Measurements from ENCODE around the gene ORC3.

The ORC3 gene

DNA sequence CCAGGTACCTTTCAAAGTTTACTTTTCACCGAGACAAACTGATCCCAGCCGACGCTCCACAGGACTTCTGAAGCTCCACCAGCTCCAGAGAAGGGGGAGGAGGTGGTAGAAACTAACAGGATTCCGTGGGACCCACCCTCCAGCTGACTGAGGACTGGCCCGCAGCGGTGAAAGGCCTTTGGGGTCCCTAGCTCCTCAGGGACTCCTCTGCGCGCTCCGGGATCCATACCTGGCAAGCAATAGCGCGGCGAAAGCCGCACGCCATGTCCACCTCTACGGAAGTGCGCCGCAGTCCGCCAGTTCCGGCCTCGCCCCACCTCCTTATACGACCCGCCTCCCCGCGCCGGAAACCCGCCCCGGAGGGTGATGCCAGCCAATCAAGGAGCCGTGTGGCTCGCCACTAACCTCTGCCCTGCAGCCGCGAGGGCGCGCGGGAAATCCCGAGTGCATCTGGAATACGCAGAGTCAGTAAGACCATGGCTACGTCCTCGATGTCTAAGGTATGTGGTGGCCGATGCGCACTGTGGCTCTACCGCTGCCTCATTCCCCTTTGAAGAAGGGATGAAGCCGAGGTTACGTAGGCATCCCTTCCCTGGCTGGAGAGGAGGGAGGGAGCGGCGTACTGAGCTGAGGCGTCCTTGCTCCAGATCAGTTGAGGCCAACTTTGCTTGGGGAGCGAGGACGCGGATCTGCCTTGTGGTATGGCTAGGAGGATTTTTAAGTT lies at the start of gene ORC3, which contains the start of gene RARS2:
Gene ORC3, plus strand, starts transcription at position 443 of the 724 bp plus-strand sequence. Its CDS starts 34 bp downstream, at position 477.
Gene RARS2, minus strand, starts transcription at position 295 of the 724 bp plus-strand sequence. Its CDS starts 30 bp downstream, at position 265.
- peak; percentile 95 for DNase-seq

- DNase-seq: no peak
These were observed 49.4 kb upstream of the ORC3 start for GRCh38 chr6:87540539-87540938.

DNA sequence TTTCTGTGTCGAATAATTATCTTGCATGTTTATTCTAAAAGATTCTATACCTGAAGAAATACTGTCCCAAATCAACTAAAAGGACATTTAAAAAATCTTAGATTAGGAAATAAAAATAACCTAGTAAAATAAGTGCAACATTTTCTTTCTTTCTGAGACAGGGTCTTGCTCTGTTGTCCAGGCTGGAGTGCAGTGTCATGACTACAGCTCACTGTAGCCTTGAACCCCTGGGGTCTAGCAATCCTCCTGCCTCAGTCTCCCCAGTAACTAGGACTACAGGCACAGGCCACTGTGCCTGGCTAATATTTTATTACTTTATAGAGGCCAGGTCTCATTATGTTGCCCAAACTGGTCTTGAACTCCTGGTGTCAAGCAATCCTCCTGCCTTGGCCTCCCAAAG lies 48.9 kb upstream of the ORC3 start:
- DNase-seq: no peak

DNA sequence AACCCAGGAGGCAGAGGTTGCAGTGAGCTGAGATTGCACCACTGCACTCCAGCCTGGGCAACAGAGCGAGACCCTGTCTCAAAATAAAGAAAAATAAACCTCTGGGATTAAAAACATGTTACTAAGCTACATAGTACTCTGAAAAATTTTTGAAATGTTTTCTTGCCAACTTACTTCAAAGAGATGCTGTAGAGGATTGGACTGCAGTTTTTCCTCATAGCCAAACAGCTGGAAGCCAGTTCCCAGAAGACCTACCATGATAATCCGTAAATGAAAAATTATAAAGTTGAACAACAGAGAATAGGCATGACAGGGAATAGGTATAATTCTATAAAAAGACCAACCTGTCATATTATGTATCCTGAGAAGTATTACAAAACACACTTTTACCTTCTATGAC lies 48.2 kb upstream of the ORC3 start:
- no peak for DNase-seq

GRCh38 chr6:87543696-87544473 lies 46.0 kb upstream of the ORC3 start:
- no peak for DNase-seq

DNA sequence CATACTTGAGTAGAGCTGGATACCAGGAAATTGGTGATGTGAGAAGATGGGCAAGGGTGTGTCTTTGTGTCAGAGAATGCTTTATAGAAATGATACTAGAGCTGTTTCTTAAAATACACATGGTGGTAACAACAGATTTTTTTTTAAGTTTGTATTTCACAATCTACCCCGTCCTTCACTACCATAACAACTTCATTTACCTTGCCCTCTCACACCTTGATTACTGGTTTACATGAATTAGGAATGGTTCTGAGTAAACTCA lies 45.5 kb upstream of the ORC3 start:
- no peak for DNase-seq

DNA sequence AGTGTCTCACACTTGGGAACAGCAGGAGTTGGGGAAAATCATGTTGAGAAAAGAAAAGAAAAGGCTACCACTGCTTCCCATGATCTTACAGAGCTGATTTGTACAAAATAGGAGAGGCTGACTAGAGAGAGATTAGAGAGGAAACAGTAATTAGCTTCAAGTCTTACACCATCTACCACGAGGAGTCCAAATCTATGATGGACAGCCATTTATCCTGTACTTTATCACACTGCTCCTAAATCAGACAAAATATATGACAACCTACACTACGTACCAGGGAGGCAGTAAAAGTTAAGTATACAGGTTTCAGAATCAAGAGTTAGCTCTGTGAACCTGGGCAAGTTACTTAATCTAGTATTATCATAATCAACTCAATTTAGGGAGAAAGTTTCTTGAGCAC lies 38.1 kb upstream of the ORC3 start:
- no peak for DNase-seq

- DNase-seq: no peak
These were observed 36.7 kb upstream of the ORC3 start for GRCh38 chr6:87553159-87553765.

DNA sequence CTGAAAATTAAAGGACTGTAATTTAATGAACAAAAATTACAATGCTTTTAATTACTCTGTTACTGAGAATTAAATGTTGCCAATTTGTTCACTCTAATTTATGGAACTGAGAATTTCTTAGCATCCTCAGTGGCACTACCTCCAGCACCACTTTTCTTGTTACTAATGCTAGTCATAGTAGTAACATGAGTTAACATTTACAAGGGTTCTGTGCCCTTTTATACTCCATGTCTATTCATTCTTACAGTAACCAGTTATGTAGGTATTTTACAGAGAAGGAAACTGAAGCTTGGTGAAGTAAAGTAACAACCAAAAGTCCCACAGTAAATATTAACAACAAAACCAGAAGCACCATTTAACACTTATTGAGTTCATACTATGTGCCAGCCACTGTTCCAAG lies 34.4 kb upstream of the ORC3 start:
- DNase-seq: no peak

- DNase-seq: no peak
These were observed 31.5 kb upstream of the ORC3 start for GRCh38 chr6:87558446-87558845.

- no peak for DNase-seq
These were observed 28.9 kb upstream of the ORC3 start for GRCh38 chr6:87561017-87561416.

DNA sequence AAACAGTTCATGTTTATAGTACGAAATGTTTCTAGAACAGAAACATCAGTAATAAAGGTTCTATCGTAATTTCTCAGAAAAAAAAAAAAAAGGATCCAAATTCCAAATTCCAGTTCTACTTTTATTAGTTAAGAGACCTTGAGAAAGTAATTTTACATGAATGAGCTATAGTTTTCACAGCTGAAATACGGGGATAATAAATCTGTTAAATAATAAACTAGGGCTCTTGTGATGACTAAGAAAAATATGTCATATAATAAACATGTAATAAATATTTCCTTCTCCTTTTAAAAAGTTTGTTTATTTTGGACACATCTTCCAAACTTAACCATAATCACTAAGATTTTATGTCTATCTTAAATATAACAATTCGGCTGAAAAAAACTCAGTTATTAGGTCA lies 17.9 kb upstream of the ORC3 start:
- no peak for DNase-seq

DNA sequence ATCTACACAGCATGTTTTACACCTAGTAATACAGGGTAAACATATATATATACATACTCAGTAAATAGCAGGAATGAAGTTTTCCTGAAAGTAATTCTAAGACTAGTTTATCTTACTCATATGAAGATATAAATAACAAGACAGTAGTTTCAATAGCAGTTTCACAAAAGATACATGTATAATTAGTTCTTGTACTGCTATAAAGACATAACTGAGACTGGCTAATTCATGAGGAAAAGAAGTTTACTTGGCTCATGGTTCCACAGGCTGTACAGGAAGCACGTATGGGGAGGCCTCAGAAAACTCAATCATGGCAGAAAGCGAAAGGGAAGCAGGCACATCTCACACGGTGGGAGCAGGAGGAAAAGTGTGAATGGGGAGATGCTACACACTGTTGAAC lies 17.1 kb upstream of the ORC3 start:
- DNase-seq: no peak

DNA sequence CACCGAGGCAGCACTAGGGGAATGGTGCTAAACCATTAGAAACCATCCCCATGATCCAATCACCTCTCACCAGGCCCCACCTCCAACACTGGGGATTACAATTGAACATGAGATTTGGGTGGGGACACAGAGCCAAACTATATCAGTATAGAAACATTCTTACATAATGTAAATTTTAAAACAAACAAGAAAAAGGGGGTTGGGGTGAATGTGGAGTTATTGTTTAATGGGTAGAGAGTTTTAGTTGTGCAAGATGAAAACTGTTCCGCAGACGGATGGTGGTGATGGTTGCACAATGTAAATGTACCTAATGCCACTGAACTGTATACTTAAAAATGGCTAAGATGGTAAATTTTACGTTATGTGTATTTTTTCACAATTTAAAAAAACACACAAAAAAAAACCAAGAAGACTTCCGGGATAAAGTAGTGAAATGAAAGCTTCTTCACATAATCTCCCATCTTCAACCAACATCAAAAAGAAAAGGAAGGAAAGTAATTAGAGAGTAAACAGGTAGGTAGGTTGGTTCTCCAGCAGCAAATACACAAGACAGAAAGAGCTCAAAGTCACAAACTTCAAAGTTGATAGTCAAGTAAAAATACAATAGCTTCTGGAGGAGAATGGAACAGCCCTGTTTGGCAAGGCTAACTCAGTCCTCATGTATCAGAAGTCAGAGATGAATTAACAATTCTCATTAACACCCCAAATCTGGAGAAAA lies 16.5 kb upstream of the ORC3 start:
- no peak for DNase-seq

GRCh38 chr6:87574237-87574804 lies 15.6 kb upstream of the ORC3 start:
- no peak for DNase-seq

GRCh38 chr6:87575423-87575822 lies 14.5 kb upstream of the ORC3 start:
- no peak for DNase-seq

GRCh38 chr6:87583822-87584221 lies 6.1 kb upstream of the ORC3 start:
- DNase-seq: no peak

DNA sequence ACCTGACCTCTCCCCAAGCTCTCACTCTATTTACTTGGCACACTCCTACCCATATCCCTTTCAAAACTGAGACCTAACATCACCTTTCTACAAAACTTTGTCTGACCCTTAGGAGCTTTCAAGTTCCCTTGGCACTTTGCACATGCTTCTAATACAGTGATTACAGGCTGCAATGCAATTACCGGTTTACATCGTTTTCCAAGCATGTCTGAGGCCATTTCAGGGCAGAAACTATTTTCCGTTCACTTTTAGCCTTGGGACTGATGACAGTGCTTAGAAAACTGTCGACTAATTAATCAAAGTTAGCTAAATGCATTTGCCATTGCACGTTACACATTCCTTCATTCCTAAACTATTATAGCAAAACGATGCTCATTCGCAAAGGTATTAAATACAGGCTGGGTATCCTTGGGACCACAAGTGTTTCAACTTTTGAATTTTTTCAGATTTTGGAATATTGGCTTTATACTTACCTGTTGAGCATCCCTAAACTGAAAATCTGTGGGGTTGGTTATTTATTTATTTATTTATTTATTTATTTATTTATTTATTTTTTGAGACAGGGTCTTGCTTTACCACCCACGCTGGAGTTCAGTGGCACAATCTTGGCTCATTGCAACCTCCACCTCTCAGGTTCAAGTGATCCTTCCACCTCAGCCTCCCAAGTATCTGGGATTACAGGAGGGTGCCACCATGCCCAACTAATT lies 3.4 kb upstream of the ORC3 start:
- no peak for DNase-seq

DNA sequence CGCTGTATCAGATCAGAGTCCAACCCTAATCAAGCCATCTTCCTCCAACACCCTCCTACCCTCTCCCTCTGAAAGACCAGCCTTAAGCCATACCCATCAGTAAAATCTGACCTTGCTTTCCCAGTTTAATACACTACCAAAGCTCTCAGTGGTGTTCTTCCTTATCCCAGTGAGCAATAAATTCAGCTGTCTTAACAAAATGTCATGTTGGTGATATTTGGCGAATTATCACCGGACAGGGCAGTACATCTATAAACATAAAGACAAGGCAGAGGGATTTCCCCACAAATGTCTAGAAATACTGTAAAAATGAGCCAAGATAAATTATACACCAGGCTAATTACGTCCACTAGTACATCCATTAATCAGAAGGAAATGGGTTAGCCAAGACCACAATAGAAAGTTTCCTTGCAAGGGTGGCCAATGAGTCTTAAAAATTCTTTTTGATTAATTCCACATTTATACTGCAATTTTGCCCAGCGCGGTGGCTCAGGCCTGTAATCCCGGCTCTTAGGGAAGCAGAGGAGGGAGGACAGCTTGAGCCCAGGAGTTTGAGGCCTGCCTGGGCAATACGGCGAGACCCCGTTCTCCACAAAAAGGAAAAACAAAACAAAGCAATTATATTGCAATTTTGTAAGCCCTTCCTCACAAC lies 1.1 kb upstream of the ORC3 start:
- no peak for DNase-seq

DNA sequence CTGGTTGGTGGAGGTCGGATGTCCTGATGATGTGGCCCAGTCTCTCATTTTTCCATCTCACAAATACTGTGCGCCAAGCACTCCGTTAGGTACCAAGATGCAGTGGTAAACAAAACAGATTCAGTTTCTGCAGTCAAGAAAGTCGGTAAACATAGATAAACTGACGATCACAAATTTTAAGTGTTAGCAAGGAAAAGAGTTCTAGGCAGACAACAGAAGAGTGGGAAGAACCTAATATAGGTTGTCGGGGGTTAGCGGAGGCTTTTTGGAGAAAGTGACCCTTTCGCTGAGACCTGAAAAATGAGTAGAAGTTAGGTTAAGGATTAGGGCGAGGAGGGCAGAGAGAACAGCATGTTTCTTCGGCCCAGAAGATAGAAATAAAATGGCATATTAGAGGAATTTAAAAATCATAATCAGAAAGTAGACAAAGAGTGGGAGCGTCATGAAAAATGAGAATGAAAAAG lies 514 bp downstream of the ORC3 start:
- DNase-seq: no peak

- DNase-seq: no peak
These were observed 1.1 kb downstream of the ORC3 start for GRCh38 chr6:87590990-87591389.

- DNase-seq: no peak
These were observed 10.6 kb downstream of the ORC3 start for GRCh38 chr6:87600576-87600975.

Data from CD4-positive, alpha-beta T cell treated with Interleukin-17A for 1 hour (primary cell).